Transverse colon (tissue), 4 donors: ENCODE data around the gene ACOT6. TPM values are rescaled to one million over a fixed set of nuclear protein-coding genes. Genes with fewer than 3 reads are reported as not detected.

Experiments
- DNase-seq: peaks from one replicate; pipeline ENCODE4 v3.0.0-alpha.2; 2019
- H3K27ac ChIP-seq, 4 donors: fragments of 200-600 bp; sonication (generic); 2 replicates each; pipeline ENCODE4 v1.5.1; 2016 to 2018; ENCODE audit warnings: inconsistent platforms in 4 of 4
- H3K27me3 ChIP-seq: fragments of 200-600 bp; sonication (generic); 2 replicates; pipeline ENCODE4 v1.5.1; 2017; ENCODE audit warnings: inconsistent platforms
- H3K36me3 ChIP-seq, 4 donors: fragments of 200-600 bp; sonication (generic); 2 replicates each; pipeline ENCODE4 v1.5.1; 2017 to 2019; ENCODE audit warnings: inconsistent platforms in 4 of 4
- H3K4me1 ChIP-seq, 4 donors: fragments of 200-600 bp; sonication (generic); 2 replicates each; pipeline ENCODE4 v1.5.1; 2017 to 2020; ENCODE audit warnings: inconsistent platforms in 4 of 4
- H3K4me3 ChIP-seq, 4 donors: fragments of 200-600 bp; sonication (generic); 1 replicate in 1 of 4; 2 replicates in 3 of 4; pipeline versions ENCODE4 v1.5.1 to v1.6.1; 2017 to 2019; ENCODE audit warnings: inconsistent platforms in 4 of 4
- H3K9me3 ChIP-seq, 2 donors: fragments of 200-600 bp; sonication (generic); 2 replicates each; pipeline ENCODE4 v1.5.1; 2017 to 2019; ENCODE audit warnings: inconsistent platforms in 2 of 2
- EP300 ChIP-seq: sonication (generic); formaldehyde crosslinking; IDR thresholded peaks from one replicate; pipeline ENCODE4 v1.6.1; 2017; ENCODE audit warnings: antibody characterized with exemption, low read depth
- POLR2A ChIP-seq: fragments of 450-650 bp; IDR thresholded peaks from one replicate; pipeline ENCODE4 v1.6.1; 2016; ENCODE audit warnings: antibody characterized with exemption, mild to moderate bottlenecking, moderate library complexity
- POLR2AphosphoS5 ChIP-seq, 3 donors: sonication (generic); formaldehyde crosslinking; IDR thresholded peaks; one replicate each; pipeline ENCODE4 v1.6.1; 2016; ENCODE audit warnings: antibody characterized with exemption in 3 of 3
- WGBS, 2 donors: methylation state at CpG; one replicate each; pipeline ENCODE4 v1.1.5; 2018; ENCODE audit warnings: low coverage in 1 of 2; 5-methylcytosine and 5-hydroxymethylcytosine counted together
- in situ Hi-C, 4 donors: fragments of 200-750 bp; cut with MboI; loops; one replicate each; pipeline versions ENCODE4 v1.15.0 to v1.15.1; 2017; ENCODE audit warnings: low sequenced_read_pairs in 3 of 4, low pct_ligation_motif_present in 1 of 4, low pct_unique_long_range_greater_than_20kb in 1 of 4
- intact Hi-C: fragments of 100-400 bp; cut with DNase I; formaldehyde crosslinking; loops from one replicate; pipeline ENCODE4 v1.15.1; 2023; ENCODE audit warnings: low total_unique reads
- small RNA-seq, 4 donors: library from RNA; depleted of rRNA; stranded (forward); fragments of <200 nt; gene quantifications; one replicate each; pipeline ENCODE3, GENCODE V24; 2016
- total RNA-seq, 4 donors: library from RNA; depleted of rRNA; stranded (reverse); fragments of >200 nt; gene quantifications; one replicate each; pipeline ENCODE4 v1.1.0, GENCODE V29; 2016
- TF ChIP-seq, protein P1 (sequence below), 5 experiments: fragments of 200-600 bp in 3 of 5; fragments of 450-650 bp in 2 of 5; sonication (generic) in 3 of 5; IDR thresholded peaks; 1 replicate in 2 of 5; 2 replicates in 3 of 5; pipeline ENCODE4 v1.5.1; 2016 to 2017; ENCODE audit warnings: antibody characterized with exemption in 5 of 5, inconsistent platforms in 3 of 5, mild to moderate bottlenecking in 2 of 5, moderate library complexity in 1 of 5

Gene ACOT6
- total RNA-seq, 4 donors from 2014 or later = not detected

- TF ChIP-seq POLR2AphosphoS5 (IDR thresholded peaks at IDR 0.05) (no peak), POLR2A (no peak)
- TF ChIP-seq, protein P1, sequence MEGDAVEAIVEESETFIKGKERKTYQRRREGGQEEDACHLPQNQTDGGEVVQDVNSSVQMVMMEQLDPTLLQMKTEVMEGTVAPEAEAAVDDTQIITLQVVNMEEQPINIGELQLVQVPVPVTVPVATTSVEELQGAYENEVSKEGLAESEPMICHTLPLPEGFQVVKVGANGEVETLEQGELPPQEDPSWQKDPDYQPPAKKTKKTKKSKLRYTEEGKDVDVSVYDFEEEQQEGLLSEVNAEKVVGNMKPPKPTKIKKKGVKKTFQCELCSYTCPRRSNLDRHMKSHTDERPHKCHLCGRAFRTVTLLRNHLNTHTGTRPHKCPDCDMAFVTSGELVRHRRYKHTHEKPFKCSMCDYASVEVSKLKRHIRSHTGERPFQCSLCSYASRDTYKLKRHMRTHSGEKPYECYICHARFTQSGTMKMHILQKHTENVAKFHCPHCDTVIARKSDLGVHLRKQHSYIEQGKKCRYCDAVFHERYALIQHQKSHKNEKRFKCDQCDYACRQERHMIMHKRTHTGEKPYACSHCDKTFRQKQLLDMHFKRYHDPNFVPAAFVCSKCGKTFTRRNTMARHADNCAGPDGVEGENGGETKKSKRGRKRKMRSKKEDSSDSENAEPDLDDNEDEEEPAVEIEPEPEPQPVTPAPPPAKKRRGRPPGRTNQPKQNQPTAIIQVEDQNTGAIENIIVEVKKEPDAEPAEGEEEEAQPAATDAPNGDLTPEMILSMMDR (IDR thresholded peaks at IDR 0.05) = no peak
- 96 to 100% methylated on average over 2 of the region's 2 CpGs for WGBS, 2 donors
- no peaks in the 10 kb centered on the region for H3K9me3 ChIP-seq
- in situ Hi-C loops (no loop called here), intact Hi-C loops (no loop called here)
- H3K27ac ChIP-seq = no peak overlapping the region
- no peaks in the 10 kb centered on the region for H3K36me3 ChIP-seq
- no peak for DNase-seq
- H3K27me3 ChIP-seq = no peaks in the 10 kb centered on the region
- H3K4me1 ChIP-seq = no peaks in the 10 kb centered on the region
- no peak overlapping the region for H3K4me3 ChIP-seq
These were observed 52.8 kb downstream of the ACOT6 start for GRCh38 chr14:73665130-73665529.

- H3K4me3 ChIP-seq = no peak overlapping the region
- peaks cover 0 to 2% (median 0%) of the 10 kb centered on the region in 4 donors for H3K36me3 ChIP-seq
- H3K9me3 ChIP-seq = no peaks in the 10 kb centered on the region
- H3K27ac ChIP-seq = no peak overlapping the region
- H3K4me1 ChIP-seq = no peaks in the 10 kb centered on the region
- H3K27me3 ChIP-seq = no peaks in the 10 kb centered on the region
- 87 to 94% methylated on average over 5 of the region's 5 CpGs for WGBS, 2 donors
- intact Hi-C loops (no loop called here), in situ Hi-C loops (no loop called here)
- TF ChIP-seq EP300 (no peak), POLR2AphosphoS5 (IDR thresholded peaks at IDR 0.05) (no peak), POLR2A (no peak)
- TF ChIP-seq, protein P1 (IDR thresholded peaks at IDR 0.05) = no peak
- DNase-seq = no peak
These were observed 54.3 kb downstream of the ACOT6 start for GRCh38 chr14:73666583-73666982.

DNA sequence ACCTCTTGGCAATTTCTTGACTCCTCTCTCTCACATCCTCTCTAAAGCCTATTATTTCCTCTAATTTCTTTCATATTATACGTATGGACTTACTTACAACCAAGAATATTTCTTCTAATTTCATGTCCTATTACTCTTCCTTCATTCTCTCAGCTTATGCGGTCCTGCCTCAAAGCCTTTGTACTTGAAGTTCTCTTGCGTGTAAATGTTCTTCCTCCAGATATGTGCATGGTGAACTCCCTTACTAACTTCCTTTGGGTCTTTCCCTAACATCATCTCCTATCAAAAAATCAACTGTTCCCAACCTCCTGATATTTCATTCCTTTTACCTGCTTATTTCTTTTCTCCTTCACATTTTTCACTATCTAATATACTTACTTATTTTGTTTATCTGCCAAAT lies 55.5 kb downstream of the ACOT6 start:
- no peak overlapping the region for H3K27ac ChIP-seq
- no peaks in the 10 kb centered on the region for H3K27me3 ChIP-seq
- peaks cover 0 to 5% (median 0%) of the 10 kb centered on the region in 4 donors for H3K36me3 ChIP-seq
- TF ChIP-seq POLR2AphosphoS5 (IDR thresholded peaks at IDR 0.05) (no peak), POLR2A (no peak), EP300 (no peak)
- TF ChIP-seq, protein P1 (IDR thresholded peaks at IDR 0.05) = no peak
- in situ Hi-C loops = no loop called here
- H3K4me1 ChIP-seq = no peaks in the 10 kb centered on the region
- no peaks in the 10 kb centered on the region for H3K9me3 ChIP-seq
- intact Hi-C loops = no loop called here
- H3K4me3 ChIP-seq = no peak overlapping the region
- WGBS, 2 donors = 91 to 95% methylated on average over 3 of the region's 3 CpGs
- no peak for DNase-seq

Small RNAs within 50 kb of the gene (small RNA-seq; reads per million reads assigned to genes)
- 0 reads per million in 4 donors for gene RNU6-240P

Other genes with a start within 250 kb of the ACOT6 start
- 100 to 1,000 TPM in 2 of 4 donors, 10 to 100 TPM in 2; 64.7 to 117 (median 103) TPM for gene NUMB, start 154.0 kb upstream of the ACOT6 start, total RNA-seq
- 10 to 100 TPM in 3 of 4 donors, 1 to 10 TPM in 1; 9.6 to 39.8 (median 18.0) TPM for gene RIOX1, start 121.6 kb upstream of the ACOT6 start, total RNA-seq
- 10 to 100 TPM in 1 of 4 donors, 1 to 10 TPM in 2, under 1 TPM in 1; 0.40 to 10.9 (median 7.6) TPM for gene ACOT1, start 75.4 kb upstream of the ACOT6 start, total RNA-seq
- under 1 TPM in 2 of 4 donors, not detected in 2; 0.41 to 0.79 TPM for gene HEATR4, start 53.6 kb upstream of the ACOT6 start, total RNA-seq
- 10 to 100 TPM; 10.1 to 76.3 (median 53.6) TPM for gene ACOT2, start 43.3 kb upstream of the ACOT6 start, total RNA-seq
- 1 to 10 TPM in 2 of 4 donors, not detected in 2; 3.5 to 5.2 TPM for gene ACOT4, start 20.6 kb upstream of the ACOT6 start, total RNA-seq
- 1 to 10 TPM in 3 of 4 donors, under 1 TPM in 1; 0.80 to 6.3 (median 2.9) TPM for gene DNAL1, start 32.5 kb downstream of the ACOT6 start, total RNA-seq
- gene PNMA1, start 101.9 kb downstream of the ACOT6 start, total RNA-seq = 10 to 100 TPM; 12.7 to 22.1 (median 12.7) TPM
- gene PTGR2, start 239.3 kb downstream of the ACOT6 start, total RNA-seq = 10 to 100 TPM in 2 of 4 donors, 1 to 10 TPM in 2; 1.8 to 15.8 (median 10.8) TPM